Measurements from ENCODE around the gene PPP3CA. TPM values are rescaled to one million over a fixed set of nuclear protein-coding genes. Genes with fewer than 3 reads are reported as not detected.
"Not testable (repeated sequence)": the region's sequence is repeated elsewhere in the genome, so short reads cannot be mapped to it uniquely, and the experiment has no call there.

The PPP3CA gene
- total RNA-seq, 1 donor from 2014 or later: 15.2 TPM

GRCh38 chr4:101265816-101266172 is 81.5 kb downstream of the PPP3CA start:
- intact Hi-C loops (cut with DNase I): no loop called here
- DNase-seq (ENCODE audit: low spot score): no peak

GRCh38 chr4:101264993-101265815 is 82.1 kb downstream of the PPP3CA start:
- DNase-seq (ENCODE audit: low spot score): no peak
- intact Hi-C loops (cut with DNase I): no loop called here

GRCh38 chr4:101264512-101264911 is 82.8 kb downstream of the PPP3CA start:
- DNase-seq (ENCODE audit: low spot score): no peak
- intact Hi-C loops (cut with DNase I): no loop called here

GRCh38 chr4:101262683-101263082 is 84.6 kb downstream of the PPP3CA start:
- no peak for DNase-seq (ENCODE audit: low spot score)
- intact Hi-C loops (cut with DNase I): no loop called here

GRCh38 chr4:101259876-101260275 is 87.5 kb downstream of the PPP3CA start:
- no peak for DNase-seq (ENCODE audit: low spot score)
- intact Hi-C loops (cut with DNase I): no loop called here

GRCh38 chr4:101258883-101259282 is 88.4 kb downstream of the PPP3CA start:
- intact Hi-C loops (cut with DNase I): no loop called here
- no peak for DNase-seq (ENCODE audit: low spot score)

GRCh38 chr4:101256222-101256621 is 91.1 kb downstream of the PPP3CA start:
- intact Hi-C loops (cut with DNase I): no loop called here
- no peak for DNase-seq (ENCODE audit: low spot score)

- DNase-seq (ENCODE audit: low spot score): no peak
- intact Hi-C loops (cut with DNase I): no loop called here
Measured at GRCh38 chr4:101254776-101255175, 92.5 kb downstream of the PPP3CA start.

GRCh38 chr4:101253121-101253520 is 94.2 kb downstream of the PPP3CA start:
- intact Hi-C loops (cut with DNase I): no loop called here
- no peak for DNase-seq (ENCODE audit: low spot score)

- DNase-seq (ENCODE audit: low spot score): no peak
- intact Hi-C loops (cut with DNase I): no loop called here
Measured at GRCh38 chr4:101252721-101253120, 94.6 kb downstream of the PPP3CA start.

GRCh38 chr4:101251261-101251660 is 96.1 kb downstream of the PPP3CA start:
- DNase-seq (ENCODE audit: low spot score): no peak
- intact Hi-C loops (cut with DNase I): no loop called here

- intact Hi-C loops (cut with DNase I): no loop called here
Measured at GRCh38 chr4:101244349-101244748, 103.0 kb downstream of the PPP3CA start.

GRCh38 chr4:101242441-101242840 is 104.9 kb downstream of the PPP3CA start:
- no peak for DNase-seq (ENCODE audit: low spot score)
- intact Hi-C loops (cut with DNase I): no loop called here

More at GRCh38 chr4:101244349-101244748, 103.0 kb downstream of the PPP3CA start:
- DNase-seq (ENCODE audit: low spot score): no peak

- DNase-seq (ENCODE audit: low spot score): no peak
- intact Hi-C loops (cut with DNase I): no loop called here
Measured at GRCh38 chr4:101240099-101240498, 107.2 kb downstream of the PPP3CA start.

- no peak for DNase-seq (ENCODE audit: low spot score)
- intact Hi-C loops (cut with DNase I): no loop called here
Measured at GRCh38 chr4:101239665-101240064, 107.7 kb downstream of the PPP3CA start.

GRCh38 chr4:101238706-101239105 is 108.6 kb downstream of the PPP3CA start:
- no peak for DNase-seq (ENCODE audit: low spot score)
- intact Hi-C loops (cut with DNase I): no loop called here

GRCh38 chr4:101237773-101238172 is 109.6 kb downstream of the PPP3CA start:
- DNase-seq (ENCODE audit: low spot score): no peak
- intact Hi-C loops (cut with DNase I): no loop called here

- intact Hi-C loops (cut with DNase I): no loop called here
- DNase-seq (ENCODE audit: low spot score): no peak
Measured at GRCh38 chr4:101236097-101236496, 111.2 kb downstream of the PPP3CA start.

- DNase-seq (ENCODE audit: low spot score); intact Hi-C loops (cut with DNase I): not testable (repeated sequence)
Measured at GRCh38 chr4:101234141-101234540, 113.2 kb downstream of the PPP3CA start.

GRCh38 chr4:101232074-101232776 is 115.1 kb downstream of the PPP3CA start:
- no peak for DNase-seq (ENCODE audit: low spot score)
- intact Hi-C loops (cut with DNase I): no loop called here

- intact Hi-C loops (cut with DNase I): no loop called here
Measured at GRCh38 chr4:101230801-101231426, 116.4 kb downstream of the PPP3CA start.

More at GRCh38 chr4:101230801-101231426, 116.4 kb downstream of the PPP3CA start:
- DNase-seq (ENCODE audit: low spot score): no peak

Data from cardiac septum (tissue), 1 donor.